ENCODE results near the gene BEST4.
A peak's percentile ranks its signal among the peaks of the same experiment; 100 is the strongest.

Gene BEST4

GRCh38 chr1:44819196-44819607, 31.2 kb upstream of the BEST4 start:
- ChIA-PET CTCF (interaction anchor here (0.6 to 3.2 kb wide), 8 partner anchors 10 to 677 kb away, joined by 3 to 28 read pairs (median 4); partner anchors contain the start of gene PLK3), POLR2A (interaction anchor here (0.7 to 6.1 kb wide), 22 partner anchors 11 to 1428 kb away, joined by 3 to 84 read pairs (median 6); partner anchors contain the start of genes BEST4, BTBD19, DYNLT4 and HECTD3)
- Histone ChIP-seq H3K36me3 (ENCODE audit: control insufficient read depth in 2 of 2, insufficient read depth in 1 of 2, low read length in 2 of 2) (peaks cover 0 to 11% of the 10 kb centered on the region in 2 experiments; a peak in 1 of 3 replicates), H3K27ac (ENCODE audit: extremely low read depth, low read depth, low read length) (peak overlapping the region; percentile 0; the same call in 1 of the 2 replicates), H3K4me3 (ENCODE audit: low read depth, low read length) (peak overlapping the region; percentile 5), H3K4me1 (ENCODE audit: control insufficient read depth, insufficient read depth, low read length) (no peaks in the 10 kb centered on the region), H3K9me3 (ENCODE audit: control insufficient read depth, insufficient read depth, low read depth, low read length) (no peaks in the 10 kb centered on the region)
- no peak for TF ChIP-seq ZNF311 (tag by site-specific recombination; IDR thresholded peaks at IDR 0.05; ENCODE audit: borderline replicate concordance)
- TF ChIP-seq, protein P1, sequence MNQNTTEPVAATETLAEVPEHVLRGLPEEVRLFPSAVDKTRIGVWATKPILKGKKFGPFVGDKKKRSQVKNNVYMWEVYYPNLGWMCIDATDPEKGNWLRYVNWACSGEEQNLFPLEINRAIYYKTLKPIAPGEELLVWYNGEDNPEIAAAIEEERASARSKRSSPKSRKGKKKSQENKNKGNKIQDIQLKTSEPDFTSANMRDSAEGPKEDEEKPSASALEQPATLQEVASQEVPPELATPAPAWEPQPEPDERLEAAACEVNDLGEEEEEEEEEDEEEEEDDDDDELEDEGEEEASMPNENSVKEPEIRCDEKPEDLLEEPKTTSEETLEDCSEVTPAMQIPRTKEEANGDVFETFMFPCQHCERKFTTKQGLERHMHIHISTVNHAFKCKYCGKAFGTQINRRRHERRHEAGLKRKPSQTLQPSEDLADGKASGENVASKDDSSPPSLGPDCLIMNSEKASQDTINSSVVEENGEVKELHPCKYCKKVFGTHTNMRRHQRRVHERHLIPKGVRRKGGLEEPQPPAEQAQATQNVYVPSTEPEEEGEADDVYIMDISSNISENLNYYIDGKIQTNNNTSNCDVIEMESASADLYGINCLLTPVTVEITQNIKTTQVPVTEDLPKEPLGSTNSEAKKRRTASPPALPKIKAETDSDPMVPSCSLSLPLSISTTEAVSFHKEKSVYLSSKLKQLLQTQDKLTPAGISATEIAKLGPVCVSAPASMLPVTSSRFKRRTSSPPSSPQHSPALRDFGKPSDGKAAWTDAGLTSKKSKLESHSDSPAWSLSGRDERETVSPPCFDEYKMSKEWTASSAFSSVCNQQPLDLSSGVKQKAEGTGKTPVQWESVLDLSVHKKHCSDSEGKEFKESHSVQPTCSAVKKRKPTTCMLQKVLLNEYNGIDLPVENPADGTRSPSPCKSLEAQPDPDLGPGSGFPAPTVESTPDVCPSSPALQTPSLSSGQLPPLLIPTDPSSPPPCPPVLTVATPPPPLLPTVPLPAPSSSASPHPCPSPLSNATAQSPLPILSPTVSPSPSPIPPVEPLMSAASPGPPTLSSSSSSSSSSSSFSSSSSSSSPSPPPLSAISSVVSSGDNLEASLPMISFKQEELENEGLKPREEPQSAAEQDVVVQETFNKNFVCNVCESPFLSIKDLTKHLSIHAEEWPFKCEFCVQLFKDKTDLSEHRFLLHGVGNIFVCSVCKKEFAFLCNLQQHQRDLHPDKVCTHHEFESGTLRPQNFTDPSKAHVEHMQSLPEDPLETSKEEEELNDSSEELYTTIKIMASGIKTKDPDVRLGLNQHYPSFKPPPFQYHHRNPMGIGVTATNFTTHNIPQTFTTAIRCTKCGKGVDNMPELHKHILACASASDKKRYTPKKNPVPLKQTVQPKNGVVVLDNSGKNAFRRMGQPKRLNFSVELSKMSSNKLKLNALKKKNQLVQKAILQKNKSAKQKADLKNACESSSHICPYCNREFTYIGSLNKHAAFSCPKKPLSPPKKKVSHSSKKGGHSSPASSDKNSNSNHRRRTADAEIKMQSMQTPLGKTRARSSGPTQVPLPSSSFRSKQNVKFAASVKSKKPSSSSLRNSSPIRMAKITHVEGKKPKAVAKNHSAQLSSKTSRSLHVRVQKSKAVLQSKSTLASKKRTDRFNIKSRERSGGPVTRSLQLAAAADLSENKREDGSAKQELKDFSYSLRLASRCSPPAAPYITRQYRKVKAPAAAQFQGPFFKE (tag by site-specific recombination; IDR thresholded peaks at IDR 0.05; ENCODE audit: borderline replicate concordance) = no peak
- no peak for TF ChIP-seq GLIS1 (tag by site-specific recombination; IDR thresholded peaks at IDR 0.05)
- TF ChIP-seq ZNF600 (tag by site-specific recombination; IDR thresholded peaks at IDR 0.05) = 0 out of 2 replicates have a peak, but pooled peaks have one; percentile 17
- TF ChIP-seq ZBTB8A (tag by site-specific recombination; IDR thresholded peaks at IDR 0.05) = no peak
- TF ChIP-seq ZNF324 (tag by site-specific recombination; IDR thresholded peaks at IDR 0.05) = no peak
- peak; percentile 26; the same call in 1 of the 2 replicates for TF ChIP-seq GFI1B (tag by site-specific recombination; IDR thresholded peaks at IDR 0.05)
- TF ChIP-seq WT1 (tag by site-specific recombination; IDR thresholded peaks at IDR 0.05) = no peak
- TF ChIP-seq, protein P2, sequence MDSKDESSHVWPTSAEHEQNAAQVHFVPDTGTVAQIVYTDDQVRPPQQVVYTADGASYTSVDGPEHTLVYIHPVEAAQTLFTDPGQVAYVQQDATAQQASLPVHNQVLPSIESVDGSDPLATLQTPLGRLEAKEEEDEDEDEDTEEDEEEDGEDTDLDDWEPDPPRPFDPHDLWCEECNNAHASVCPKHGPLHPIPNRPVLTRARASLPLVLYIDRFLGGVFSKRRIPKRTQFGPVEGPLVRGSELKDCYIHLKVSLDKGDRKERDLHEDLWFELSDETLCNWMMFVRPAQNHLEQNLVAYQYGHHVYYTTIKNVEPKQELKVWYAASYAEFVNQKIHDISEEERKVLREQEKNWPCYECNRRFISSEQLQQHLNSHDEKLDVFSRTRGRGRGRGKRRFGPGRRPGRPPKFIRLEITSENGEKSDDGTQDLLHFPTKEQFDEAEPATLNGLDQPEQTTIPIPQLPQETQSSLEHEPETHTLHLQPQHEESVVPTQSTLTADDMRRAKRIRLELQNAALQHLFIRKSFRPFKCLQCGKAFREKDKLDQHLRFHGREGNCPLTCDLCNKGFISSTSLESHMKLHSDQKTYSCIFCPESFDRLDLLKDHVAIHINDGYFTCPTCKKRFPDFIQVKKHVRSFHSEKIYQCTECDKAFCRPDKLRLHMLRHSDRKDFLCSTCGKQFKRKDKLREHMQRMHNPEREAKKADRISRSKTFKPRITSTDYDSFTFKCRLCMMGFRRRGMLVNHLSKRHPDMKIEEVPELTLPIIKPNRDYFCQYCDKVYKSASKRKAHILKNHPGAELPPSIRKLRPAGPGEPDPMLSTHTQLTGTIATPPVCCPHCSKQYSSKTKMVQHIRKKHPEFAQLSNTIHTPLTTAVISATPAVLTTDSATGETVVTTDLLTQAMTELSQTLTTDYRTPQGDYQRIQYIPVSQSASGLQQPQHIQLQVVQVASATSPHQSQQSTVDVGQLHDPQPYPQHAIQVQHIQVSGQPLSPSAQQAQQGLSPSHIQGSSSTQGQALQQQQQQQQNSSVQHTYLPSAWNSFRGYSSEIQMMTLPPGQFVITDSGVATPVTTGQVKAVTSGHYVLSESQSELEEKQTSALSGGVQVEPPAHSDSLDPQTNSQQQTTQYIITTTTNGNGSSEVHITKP (tag by site-specific recombination; IDR thresholded peaks at IDR 0.05) = peak; percentile 39; the same call in 1 of the 2 replicates
- TF ChIP-seq ZNF140 (tag by site-specific recombination; IDR thresholded peaks at IDR 0.05) = no peak
- TF ChIP-seq ZNF791 (tag by site-specific recombination; IDR thresholded peaks at IDR 0.05) = no peak
- TF ChIP-seq, protein P3, sequence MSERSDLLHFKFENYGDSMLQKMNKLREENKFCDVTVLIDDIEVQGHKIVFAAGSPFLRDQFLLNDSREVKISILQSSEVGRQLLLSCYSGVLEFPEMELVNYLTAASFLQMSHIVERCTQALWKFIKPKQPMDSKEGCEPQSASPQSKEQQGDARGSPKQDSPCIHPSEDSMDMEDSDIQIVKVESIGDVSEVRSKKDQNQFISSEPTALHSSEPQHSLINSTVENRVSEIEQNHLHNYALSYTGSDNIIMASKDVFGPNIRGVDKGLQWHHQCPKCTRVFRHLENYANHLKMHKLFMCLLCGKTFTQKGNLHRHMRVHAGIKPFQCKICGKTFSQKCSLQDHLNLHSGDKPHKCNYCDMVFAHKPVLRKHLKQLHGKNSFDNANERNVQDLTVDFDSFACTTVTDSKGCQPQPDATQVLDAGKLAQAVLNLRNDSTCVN (tag by site-specific recombination; optimal IDR thresholded peaks at IDR 0.05) = no peak
- no peak for TF ChIP-seq ZNF391 (tag by site-specific recombination; IDR thresholded peaks at IDR 0.05; ENCODE audit: borderline replicate concordance, low read depth)
- peak; percentile 54 for TF ChIP-seq ZBTB44 (tag by site-specific recombination; IDR thresholded peaks at IDR 0.05)
- no peak for TF ChIP-seq SCRT1 (tag by site-specific recombination; IDR thresholded peaks at IDR 0.05; ENCODE audit: borderline replicate concordance)
- TF ChIP-seq HOXA7 (CRISPR knock-in tag; IDR thresholded peaks at IDR 0.05; ENCODE audit: borderline replicate concordance) = no peak
- TF ChIP-seq TCF7L2 (IDR thresholded peaks at IDR 0.05; ENCODE audit: borderline replicate concordance, low read depth, low read length) = peak; percentile 58; the same call in 1 of the 2 replicates
- no peak for TF ChIP-seq ZNF560 (tag by site-specific recombination; IDR thresholded peaks at IDR 0.05; ENCODE audit: borderline replicate concordance)
- no peak for TF ChIP-seq ZNF211 (tag by site-specific recombination; IDR thresholded peaks at IDR 0.05; ENCODE audit: low read depth)
- 0 out of 2 replicates have a peak, but pooled peaks have one; percentile 7 for TF ChIP-seq SP7 (tag by site-specific recombination; IDR thresholded peaks at IDR 0.05)
- TF ChIP-seq, protein P4, sequence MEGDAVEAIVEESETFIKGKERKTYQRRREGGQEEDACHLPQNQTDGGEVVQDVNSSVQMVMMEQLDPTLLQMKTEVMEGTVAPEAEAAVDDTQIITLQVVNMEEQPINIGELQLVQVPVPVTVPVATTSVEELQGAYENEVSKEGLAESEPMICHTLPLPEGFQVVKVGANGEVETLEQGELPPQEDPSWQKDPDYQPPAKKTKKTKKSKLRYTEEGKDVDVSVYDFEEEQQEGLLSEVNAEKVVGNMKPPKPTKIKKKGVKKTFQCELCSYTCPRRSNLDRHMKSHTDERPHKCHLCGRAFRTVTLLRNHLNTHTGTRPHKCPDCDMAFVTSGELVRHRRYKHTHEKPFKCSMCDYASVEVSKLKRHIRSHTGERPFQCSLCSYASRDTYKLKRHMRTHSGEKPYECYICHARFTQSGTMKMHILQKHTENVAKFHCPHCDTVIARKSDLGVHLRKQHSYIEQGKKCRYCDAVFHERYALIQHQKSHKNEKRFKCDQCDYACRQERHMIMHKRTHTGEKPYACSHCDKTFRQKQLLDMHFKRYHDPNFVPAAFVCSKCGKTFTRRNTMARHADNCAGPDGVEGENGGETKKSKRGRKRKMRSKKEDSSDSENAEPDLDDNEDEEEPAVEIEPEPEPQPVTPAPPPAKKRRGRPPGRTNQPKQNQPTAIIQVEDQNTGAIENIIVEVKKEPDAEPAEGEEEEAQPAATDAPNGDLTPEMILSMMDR (tag by site-specific recombination; IDR thresholded peaks at IDR 0.05) = peak; percentile 53; the same call in 1 of the 2 replicates
- no peak for TF ChIP-seq ZNF658 (tag by site-specific recombination; IDR thresholded peaks at IDR 0.05)
- TF ChIP-seq ZNF292 (tag by site-specific recombination; IDR thresholded peaks at IDR 0.05; ENCODE audit: borderline replicate concordance, low read depth) = no peak
- TF ChIP-seq ZNF248 (tag by site-specific recombination; IDR thresholded peaks at IDR 0.05) = no peak

All from HEK293 (cell line).